Transverse colon (tissue), 4 donors: Measurements from ENCODE around the gene AHNAK. TPM values are rescaled to one million over a fixed set of nuclear protein-coding genes. Genes with fewer than 3 reads are reported as not detected.
A peak's percentile ranks its signal among the peaks of the same experiment; 100 is the strongest.
"Not testable (repeated sequence)": the region's sequence is repeated elsewhere in the genome, so short reads cannot be mapped to it uniquely, and the experiment has no call there.

Source experiments
- DNase-seq: peaks from one replicate; pipeline ENCODE4 v3.0.0-alpha.2; 2019
- H3K27ac ChIP-seq, 4 donors: fragments of 200-600 bp; sonication (generic); 2 replicates each; pipeline ENCODE4 v1.5.1; 2016 to 2018; ENCODE audit warnings: inconsistent platforms in 4 of 4
- H3K27me3 ChIP-seq: fragments of 200-600 bp; sonication (generic); 2 replicates; pipeline ENCODE4 v1.5.1; 2017; ENCODE audit warnings: inconsistent platforms
- H3K36me3 ChIP-seq, 4 donors: fragments of 200-600 bp; sonication (generic); 2 replicates each; pipeline ENCODE4 v1.5.1; 2017 to 2019; ENCODE audit warnings: inconsistent platforms in 4 of 4
- H3K4me1 ChIP-seq, 4 donors: fragments of 200-600 bp; sonication (generic); 2 replicates each; pipeline ENCODE4 v1.5.1; 2017 to 2020; ENCODE audit warnings: inconsistent platforms in 4 of 4
- H3K4me3 ChIP-seq, 4 donors: fragments of 200-600 bp; sonication (generic); 1 replicate in 1 of 4; 2 replicates in 3 of 4; pipeline versions ENCODE4 v1.5.1 to v1.6.1; 2017 to 2019; ENCODE audit warnings: inconsistent platforms in 4 of 4
- H3K9me3 ChIP-seq, 2 donors: fragments of 200-600 bp; sonication (generic); 2 replicates each; pipeline ENCODE4 v1.5.1; 2017 to 2019; ENCODE audit warnings: inconsistent platforms in 2 of 2
- CTCF ChIP-seq, 5 experiments: fragments of 200-600 bp in 3 of 5; fragments of 450-650 bp in 2 of 5; sonication (generic) in 3 of 5; IDR thresholded peaks; 1 replicate in 2 of 5; 2 replicates in 3 of 5; pipeline ENCODE4 v1.5.1; 2016 to 2017; ENCODE audit warnings: antibody characterized with exemption in 5 of 5, inconsistent platforms in 3 of 5, mild to moderate bottlenecking in 2 of 5, moderate library complexity in 1 of 5
- EP300 ChIP-seq: sonication (generic); formaldehyde crosslinking; IDR thresholded peaks from one replicate; pipeline ENCODE4 v1.6.1; 2017; ENCODE audit warnings: antibody characterized with exemption, low read depth
- POLR2A ChIP-seq: fragments of 450-650 bp; IDR thresholded peaks from one replicate; pipeline ENCODE4 v1.6.1; 2016; ENCODE audit warnings: antibody characterized with exemption, mild to moderate bottlenecking, moderate library complexity
- POLR2AphosphoS5 ChIP-seq, 3 donors: sonication (generic); formaldehyde crosslinking; IDR thresholded peaks; one replicate each; pipeline ENCODE4 v1.6.1; 2016; ENCODE audit warnings: antibody characterized with exemption in 3 of 3
- WGBS, 2 donors: methylation state at CpG; one replicate each; pipeline ENCODE4 v1.1.5; 2018; ENCODE audit warnings: low coverage in 1 of 2; 5-methylcytosine and 5-hydroxymethylcytosine counted together
- in situ Hi-C, 4 donors: fragments of 200-750 bp; cut with MboI; loops; one replicate each; pipeline versions ENCODE4 v1.15.0 to v1.15.1; 2017; ENCODE audit warnings: low sequenced_read_pairs in 3 of 4, low pct_ligation_motif_present in 1 of 4, low pct_unique_long_range_greater_than_20kb in 1 of 4
- intact Hi-C: fragments of 100-400 bp; cut with DNase I; formaldehyde crosslinking; loops from one replicate; pipeline ENCODE4 v1.15.1; 2023; ENCODE audit warnings: low total_unique reads
- total RNA-seq, 4 donors: library from RNA; depleted of rRNA; stranded (reverse); fragments of >200 nt; gene quantifications; one replicate each; pipeline ENCODE4 v1.1.0, GENCODE V29; 2016

Gene AHNAK
- total RNA-seq, 4 donors from 2014 or later = 561 to 1,032 (median 742) TPM

- Histone ChIP-seq H3K4me1 (peaks cover 16 to 37% (median 25%) of the 10 kb centered on the region in 4 donors), H3K27ac (peak overlapping the region; percentile 93 to 98 (median 96)), H3K4me3 (peak overlapping the region; percentile 44 to 76 (median 66)), H3K27me3 (no peaks in the 10 kb centered on the region), H3K36me3 (peaks cover 0 to 49% (median 22%) of the 10 kb centered on the region in 4 donors), H3K9me3 (no peaks in the 10 kb centered on the region)
- WGBS, 2 donors = 0 to 13% methylated on average over 1 to 15 of the region's 17 CpGs
- intact Hi-C loops (no loop called here), in situ Hi-C loops (loop anchor here in 1 of 4 donors (10.0 to 25.0 kb wide), 2 partner anchors 103 to 270 kb away; no protein-coding TSS in a partner anchor)
- DNase-seq = no peak
- TF ChIP-seq EP300 (no peak), CTCF (IDR thresholded peaks at IDR 0.05) (peak in 1 of 5 experiments; percentile 19)
Measured at GRCh38 chr11:62592146-62592815, 45.7 kb upstream of the AHNAK start.

- H3K4me1 ChIP-seq = peaks cover 16 to 37% (median 25%) of the 10 kb centered on the region in 4 donors
- in situ Hi-C loops = loop anchor here in 1 of 4 donors (10.0 to 25.0 kb wide), 2 partner anchors 103 to 271 kb away; no protein-coding TSS in a partner anchor
- TF ChIP-seq EP300 = no peak
- TF ChIP-seq POLR2A = peak; percentile 92
- peak; percentile 89 to 98 (median 98) for TF ChIP-seq POLR2AphosphoS5 (IDR thresholded peaks at IDR 0.05)
- WGBS, 2 donors = 0% methylated on average over 54 of the region's 58 CpGs; no CpG with 5 or more reads in 1 of the 2 donors
- peak within 1 kb of the TSS; percentile 93 to 98 (median 96) for H3K27ac ChIP-seq
- peak within 1 kb of the TSS; percentile 44 to 76 (median 66) for H3K4me3 ChIP-seq
- no peaks in the 10 kb centered on the region for H3K27me3 ChIP-seq
- no peaks in the 10 kb centered on the region for H3K9me3 ChIP-seq
- DNase-seq = peak; percentile 97
- H3K36me3 ChIP-seq = peaks cover 0 to 45% (median 20%) of the 10 kb centered on the region in 4 donors
- intact Hi-C loops = no loop called here
Measured at GRCh38 chr11:62591448-62592145, 45.0 kb upstream of the AHNAK start, which contains the start of gene TUT1. Gene TUT1, minus strand, starts transcription at chr11:62591523. Its CDS starts 38 bp downstream, at chr11:62591485.

GRCh38 chr11:62588966-62589637 lies 42.5 kb upstream of the AHNAK start:
- intact Hi-C loops = no loop called here
- TF ChIP-seq CTCF (IDR thresholded peaks at IDR 0.05) (peak in 1 of 5 experiments; percentile 8), EP300 (no peak), POLR2AphosphoS5 (IDR thresholded peaks at IDR 0.05) (no peak), POLR2A (no peak)
- WGBS, 2 donors = 44 to 69% methylated on average over 9 to 18 of the region's 18 CpGs

GRCh38 chr11:62585356-62585755 lies 38.8 kb upstream of the AHNAK start:
- in situ Hi-C loops = loop anchor here in 1 of 4 donors (25.0 kb wide), 1 partner anchor 277 kb away; no protein-coding TSS in a partner anchor
- H3K27ac ChIP-seq, intact Hi-C loops, H3K4me3 ChIP-seq, H3K9me3 ChIP-seq, H3K27me3 ChIP-seq, DNase-seq: not testable (repeated sequence)
- WGBS, 2 donors = 86% methylated on average over 7 of the region's 7 CpGs; no CpG with 5 or more reads in 1 of the 2 donors
- H3K4me1 ChIP-seq = peaks cover 3 to 12% (median 6%) of the 10 kb centered on the region in 4 donors
- H3K36me3 ChIP-seq = peaks cover 0 to 31% (median 10%) of the 10 kb centered on the region in 4 donors

More at GRCh38 chr11:62588966-62589637, 42.5 kb upstream of the AHNAK start:
- DNase-seq = no peak
- Histone ChIP-seq H3K36me3 (peaks cover 0 to 25% (median 12%) of the 10 kb centered on the region in 4 donors), H3K27me3 (no peaks in the 10 kb centered on the region), H3K4me1 (peaks cover 16 to 37% (median 25%) of the 10 kb centered on the region in 4 donors), H3K27ac (no peak overlapping the region), H3K4me3 (no peak overlapping the region), H3K9me3 (no peaks in the 10 kb centered on the region)
- in situ Hi-C loops = loop anchor here in 1 of 4 donors (25.0 kb wide), 1 partner anchor 273 kb away; no protein-coding TSS in a partner anchor

- H3K4me3 ChIP-seq, H3K4me1 ChIP-seq, intact Hi-C loops, H3K9me3 ChIP-seq, H3K27me3 ChIP-seq, DNase-seq, H3K27ac ChIP-seq: not testable (repeated sequence)
- WGBS, 2 donors = 94 to 100% methylated on average over 3 to 4 of the region's 4 CpGs
- H3K36me3 ChIP-seq = peaks cover 0 to 28% (median 2%) of the 10 kb centered on the region in 4 donors
- in situ Hi-C loops = loop anchor here in 1 of 4 donors (25.0 kb wide), 1 partner anchor 281 kb away; no protein-coding TSS in a partner anchor
Measured at GRCh38 chr11:62581735-62582134, 35.1 kb upstream of the AHNAK start.
